HG03139 (cell line): ENCODE data around the gene CDKL1.

ENCODE experiments used
- ATAC-seq: cut with Tn5 transposase; IDR thresholded peaks from one replicate; pipeline ENCODE4 v1.9.1; 2021; ENCODE audit not compliant: unreplicated experiment

CDKL1 gene

GRCh38 chr14:50288146-50288545 is 108.5 kb downstream of the CDKL1 start:
- ATAC-seq = no peak

GRCh38 chr14:50285861-50286260 is 110.8 kb downstream of the CDKL1 start:
- no peak for ATAC-seq
